PC-3 (cell line): ENCODE results near the gene CDC37L1.

Experiments used
- EZH2 ChIP-seq: fragments of 300-600 bp; sonication (generic); IDR thresholded peaks from one replicate; pipeline ENCODE4 v1.6.1; 2017; ENCODE audit warnings: antibody characterized with exemption, mild to moderate bottlenecking, low read length; ENCODE audit not compliant: unreplicated experiment
- TF ChIP-seq, protein P1 (sequence below): fragments of 300-600 bp; sonication (generic); conservative IDR thresholded peaks from 2 replicates; pipeline ENCODE4 v1.5.1; 2017; ENCODE audit warnings: antibody characterized with exemption, low read depth, mild to moderate bottlenecking, low read length

DNA sequence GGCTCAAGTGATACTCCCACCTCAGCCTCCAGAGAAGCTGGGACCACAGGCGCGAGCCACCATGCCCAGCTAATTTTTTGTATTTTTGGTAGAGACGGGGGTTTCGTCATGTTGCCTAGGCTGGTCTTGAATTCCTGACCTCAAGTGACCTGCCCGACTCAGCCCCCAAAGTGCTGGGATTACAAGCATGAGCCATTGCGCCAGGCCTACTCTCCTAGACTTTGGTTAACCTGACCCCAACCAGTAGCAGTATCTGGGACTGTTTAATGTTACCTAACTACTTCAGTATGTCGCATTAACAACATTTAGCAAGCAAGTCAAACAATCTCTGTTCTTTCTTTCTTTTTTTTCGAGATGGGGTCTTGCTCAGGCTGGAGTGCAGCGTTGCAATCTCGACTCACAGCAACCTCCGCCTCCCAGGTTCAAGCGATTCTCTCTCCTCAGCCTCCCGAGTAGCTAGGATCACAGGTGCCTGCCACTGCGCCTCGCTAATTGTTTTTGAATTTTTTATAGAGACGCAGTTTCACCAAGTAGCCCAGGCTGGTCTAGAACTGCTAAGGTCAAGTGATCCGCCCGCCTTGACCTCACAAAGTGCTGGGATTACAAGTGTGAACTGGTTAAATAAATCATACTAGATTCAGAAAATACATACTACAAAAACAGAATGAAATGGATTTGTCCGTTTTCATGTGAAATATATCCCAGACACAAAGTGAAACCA is 59.7 kb downstream of the CDC37L1 start:
- TF ChIP-seq, protein P1, sequence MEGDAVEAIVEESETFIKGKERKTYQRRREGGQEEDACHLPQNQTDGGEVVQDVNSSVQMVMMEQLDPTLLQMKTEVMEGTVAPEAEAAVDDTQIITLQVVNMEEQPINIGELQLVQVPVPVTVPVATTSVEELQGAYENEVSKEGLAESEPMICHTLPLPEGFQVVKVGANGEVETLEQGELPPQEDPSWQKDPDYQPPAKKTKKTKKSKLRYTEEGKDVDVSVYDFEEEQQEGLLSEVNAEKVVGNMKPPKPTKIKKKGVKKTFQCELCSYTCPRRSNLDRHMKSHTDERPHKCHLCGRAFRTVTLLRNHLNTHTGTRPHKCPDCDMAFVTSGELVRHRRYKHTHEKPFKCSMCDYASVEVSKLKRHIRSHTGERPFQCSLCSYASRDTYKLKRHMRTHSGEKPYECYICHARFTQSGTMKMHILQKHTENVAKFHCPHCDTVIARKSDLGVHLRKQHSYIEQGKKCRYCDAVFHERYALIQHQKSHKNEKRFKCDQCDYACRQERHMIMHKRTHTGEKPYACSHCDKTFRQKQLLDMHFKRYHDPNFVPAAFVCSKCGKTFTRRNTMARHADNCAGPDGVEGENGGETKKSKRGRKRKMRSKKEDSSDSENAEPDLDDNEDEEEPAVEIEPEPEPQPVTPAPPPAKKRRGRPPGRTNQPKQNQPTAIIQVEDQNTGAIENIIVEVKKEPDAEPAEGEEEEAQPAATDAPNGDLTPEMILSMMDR: no peak
- no peak for TF ChIP-seq EZH2
